NB4 (cell line): ENCODE results near the gene HELLS.

Source experiments
- CTCF ChIP-seq: IDR thresholded peaks from one replicate; pipeline ENCODE4 v1.5.1; 2012; ENCODE audit warnings: low read depth, low read length
- MYC ChIP-seq: IDR thresholded peaks from 2 replicates; pipeline ENCODE4 v1.6.1; 2011; ENCODE audit warnings: low read depth, low read length

- TF ChIP-seq CTCF, result no peak
- TF ChIP-seq MYC, result no peak
Measured at GRCh38 chr10:94617389-94617944, 71.9 kb downstream of the HELLS start.
